Limb (tissue), 2 donors: ENCODE measurements around the gene MCCC1.
"Not testable (repeated sequence)": the region's sequence is repeated elsewhere in the genome, so short reads cannot be mapped to it uniquely, and the experiment has no call there.

Source experiments
- DNase-seq, 2 donors: peaks; one replicate each; pipeline ENCODE4 v3.0.0-alpha.2; 2016; ENCODE audit errors: extremely low spot score in 2 of 2

The MCCC1 gene

DNA sequence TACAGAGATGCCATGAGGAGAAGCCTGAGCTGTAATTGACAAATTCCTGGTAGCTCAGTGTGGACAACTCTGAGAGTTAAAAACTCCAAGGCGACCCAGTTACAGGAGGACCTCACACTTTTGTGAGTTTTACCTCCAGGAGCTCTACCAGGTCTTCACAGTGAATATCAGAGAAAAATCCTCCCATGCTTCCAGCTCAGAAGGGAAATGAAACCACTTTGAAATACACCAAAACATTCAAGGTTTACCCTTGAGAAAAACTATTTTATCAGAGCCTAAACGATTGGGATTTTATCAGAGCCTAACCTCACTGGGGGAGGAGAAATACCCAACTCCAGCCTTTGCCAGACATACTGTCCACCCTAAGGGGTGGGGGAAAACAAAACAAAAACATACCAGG lies 52.4 kb downstream of the MCCC1 start:
- DNase-seq: no peak

DNA sequence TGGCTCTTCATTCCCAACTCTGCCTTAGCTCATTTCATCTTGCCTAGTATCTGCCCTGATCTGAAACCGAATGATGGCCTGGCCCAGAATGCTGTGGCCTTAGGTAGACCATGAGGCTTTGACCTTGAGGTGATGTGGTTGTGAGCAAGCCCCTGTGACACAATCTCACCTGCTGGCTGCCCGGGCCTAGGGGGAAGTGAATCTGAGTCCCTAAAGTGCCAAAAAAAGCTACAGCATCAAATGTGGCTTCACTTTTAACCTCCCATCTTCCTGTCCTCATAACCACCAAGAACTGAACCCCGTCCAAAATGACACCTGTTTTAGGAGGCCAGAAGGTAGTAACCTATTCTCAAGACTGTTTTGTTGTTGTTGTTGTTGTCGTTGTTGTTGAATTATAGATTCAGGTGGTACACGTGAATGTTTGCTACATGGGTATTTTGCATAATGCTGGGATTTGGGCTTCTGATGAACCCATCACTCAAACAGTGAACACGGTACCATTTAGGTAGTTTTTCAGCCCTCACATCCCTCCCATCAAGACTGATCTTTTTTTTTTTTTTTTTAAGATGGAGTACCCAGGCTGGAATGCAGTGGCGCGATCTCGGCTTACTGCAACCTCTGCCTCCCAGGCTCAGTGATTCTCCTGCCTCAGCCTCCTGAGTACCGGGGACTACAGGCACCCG lies 54.6 kb downstream of the MCCC1 start:
- no peak for DNase-seq

DNA sequence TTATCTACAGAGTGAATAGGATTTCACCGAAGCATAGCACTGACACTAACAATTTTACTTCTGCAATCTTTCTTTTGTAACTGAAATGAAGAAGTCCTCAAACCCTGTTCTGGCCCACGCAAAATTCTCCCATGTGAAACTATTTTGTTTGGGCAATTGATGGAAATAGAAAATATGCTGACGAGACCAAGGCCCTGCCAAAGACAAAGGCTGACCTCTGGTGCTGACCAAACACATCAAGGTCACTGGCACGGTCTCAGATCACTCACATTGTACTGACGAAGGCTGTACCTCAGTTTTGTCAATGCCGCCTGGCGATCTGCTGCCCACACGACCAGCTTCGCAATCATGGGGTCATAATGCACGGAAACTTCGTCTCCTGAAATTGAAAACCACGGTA lies 60.5 kb downstream of the MCCC1 start:
- DNase-seq: no peak

DNA sequence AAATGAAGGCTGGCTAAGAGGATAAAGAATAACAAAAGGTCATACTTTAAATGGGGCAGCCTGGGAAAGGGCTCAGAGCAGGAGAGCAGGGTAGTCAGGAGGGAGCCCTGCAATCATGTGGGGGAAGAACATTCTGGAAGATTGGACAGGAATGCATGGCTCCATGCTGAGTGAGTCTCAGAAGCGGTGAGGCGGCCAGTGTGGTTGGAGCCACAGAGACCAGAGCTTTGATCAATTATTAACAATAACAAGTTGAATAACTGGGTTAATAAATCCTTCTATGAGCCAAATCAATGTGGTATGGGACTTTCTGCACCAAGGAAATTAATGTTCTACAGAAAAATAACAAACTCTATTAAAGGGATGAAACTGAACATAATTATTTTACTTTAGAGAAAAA lies 61.1 kb downstream of the MCCC1 start:
- DNase-seq: no peak

DNA sequence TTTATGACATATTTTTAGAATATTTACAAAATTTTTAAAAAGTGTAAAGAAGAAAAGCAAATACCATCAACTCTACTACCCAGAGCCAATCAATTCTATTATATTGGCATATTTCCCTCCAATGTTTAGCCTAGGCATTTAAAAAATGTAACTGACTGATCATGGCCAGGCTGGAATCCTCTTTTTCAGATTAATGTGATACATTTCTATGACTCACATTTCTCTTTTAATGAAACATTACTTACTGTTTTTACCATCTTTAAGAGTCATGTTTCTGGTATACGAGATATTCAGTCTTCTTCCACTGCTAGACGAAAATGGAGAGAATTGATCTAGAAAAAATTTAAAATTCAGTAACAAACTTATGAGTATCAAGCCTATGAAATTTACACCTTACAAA lies 65.5 kb downstream of the MCCC1 start:
- DNase-seq: no peak

DNA sequence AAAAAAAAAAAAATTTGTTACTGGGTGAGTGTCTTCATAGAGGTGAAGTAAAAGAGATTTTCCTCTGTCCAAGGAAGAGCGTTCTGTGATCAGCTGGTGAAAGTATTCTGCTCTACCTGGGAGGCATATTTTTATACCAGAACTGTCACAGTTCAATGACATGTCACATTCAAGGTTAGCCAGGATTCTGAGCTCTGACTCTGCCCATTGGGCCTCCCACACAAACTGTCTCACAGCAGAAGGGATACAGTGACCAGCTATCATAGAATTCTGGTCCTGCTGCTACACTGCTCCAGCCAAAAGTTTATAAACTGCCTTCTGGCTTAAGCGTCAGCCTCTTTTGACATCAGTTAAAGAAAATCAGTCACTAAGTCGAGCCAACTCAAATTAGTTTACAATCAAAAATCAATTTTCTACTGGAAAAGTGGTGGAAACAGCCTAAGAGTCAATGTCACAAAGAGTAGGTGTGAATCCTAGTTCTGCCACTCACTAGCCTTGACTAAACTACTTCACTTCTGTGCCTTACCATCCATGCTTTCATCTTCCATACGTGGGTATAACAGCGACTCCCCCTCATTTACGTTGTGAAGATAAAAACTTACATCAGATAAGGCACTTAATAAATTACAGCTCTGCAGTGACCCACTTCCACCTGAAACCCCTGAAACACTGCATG lies 66.3 kb downstream of the MCCC1 start:
- no peak for DNase-seq

DNA sequence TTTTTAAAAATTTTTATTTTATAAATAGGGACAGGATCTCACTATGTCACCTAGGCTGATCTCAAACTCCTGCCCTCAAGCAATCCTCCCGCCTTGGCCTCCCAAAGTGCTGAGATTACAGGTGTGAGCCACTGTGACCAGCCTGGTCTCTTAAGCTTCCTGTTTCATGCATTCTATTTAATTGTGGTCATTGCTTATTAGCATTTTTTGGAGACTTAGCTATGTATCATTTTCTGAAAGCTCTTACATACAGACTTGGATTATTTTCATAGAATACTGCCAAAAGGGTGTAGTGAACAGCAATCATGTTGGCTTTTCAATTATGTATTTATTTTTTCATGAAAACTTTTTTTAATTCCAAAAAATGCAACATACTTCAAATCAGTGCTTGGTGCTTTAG lies 67.5 kb downstream of the MCCC1 start:
- DNase-seq: no peak

DNA sequence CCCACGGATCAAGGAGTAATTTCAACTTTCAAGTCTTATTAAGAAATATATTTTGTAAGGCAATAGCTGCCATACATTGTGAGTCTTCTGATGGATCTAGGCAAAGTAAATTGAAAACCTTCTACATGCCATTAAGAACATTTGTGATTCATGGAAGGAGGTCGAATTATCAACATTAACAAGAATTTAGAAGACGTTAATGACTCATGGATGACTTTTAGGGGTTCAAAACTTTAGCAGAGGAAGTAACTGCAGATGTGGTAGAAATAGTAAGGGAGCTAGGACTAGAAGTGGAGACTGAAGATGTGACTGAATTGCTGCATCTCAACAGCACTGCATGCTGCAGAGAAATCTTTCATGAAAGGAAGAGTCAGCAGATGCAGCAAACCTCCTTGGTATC lies 70.9 kb downstream of the MCCC1 start:
- no peak for DNase-seq

DNA sequence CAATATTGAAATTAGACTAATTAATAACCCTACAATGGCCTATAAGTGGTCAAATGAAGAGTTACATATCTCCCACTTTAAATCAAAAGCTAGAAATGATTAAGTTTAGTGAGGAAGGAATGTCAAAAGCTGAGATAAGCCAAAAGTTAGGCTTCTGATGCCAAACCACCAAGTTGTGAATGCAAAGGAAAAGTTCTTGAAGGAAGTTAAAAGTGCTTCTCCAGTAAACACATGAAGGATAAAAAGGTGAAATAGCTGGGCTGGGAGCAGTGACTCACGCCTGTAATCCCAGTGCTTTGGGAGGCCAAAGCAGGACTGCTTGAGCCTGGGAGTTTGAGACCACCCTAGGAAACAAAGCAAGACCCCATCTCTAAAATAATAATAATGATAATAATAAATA lies 72.0 kb downstream of the MCCC1 start:
- no peak for DNase-seq

DNA sequence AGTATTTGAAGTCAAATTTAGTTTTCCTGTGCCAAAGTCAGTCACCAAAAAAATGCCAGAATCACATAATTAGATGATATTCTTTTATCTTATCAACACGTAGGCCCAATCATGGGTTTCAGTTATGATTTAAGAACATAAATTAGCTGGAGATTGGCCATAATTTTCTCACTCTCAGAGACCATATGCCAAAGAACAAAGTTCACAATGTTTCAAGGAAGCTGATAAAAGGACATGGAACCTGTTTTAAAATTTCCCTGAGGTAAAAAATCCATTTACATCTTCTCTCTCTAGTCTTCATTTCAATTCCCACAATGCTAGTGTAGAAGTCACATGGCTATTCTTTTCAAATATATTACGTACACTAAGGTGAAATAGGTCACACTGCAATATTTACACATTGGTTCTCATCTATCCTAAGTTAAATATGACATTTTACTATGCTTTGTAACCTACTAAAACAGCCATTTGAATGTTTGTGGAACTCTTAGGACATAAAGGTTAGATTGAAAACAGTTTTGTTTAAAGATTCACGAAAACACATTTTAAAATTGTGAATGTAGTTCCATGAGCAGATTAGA lies 76.3 kb downstream of the MCCC1 start:
- DNase-seq: no peak

DNA sequence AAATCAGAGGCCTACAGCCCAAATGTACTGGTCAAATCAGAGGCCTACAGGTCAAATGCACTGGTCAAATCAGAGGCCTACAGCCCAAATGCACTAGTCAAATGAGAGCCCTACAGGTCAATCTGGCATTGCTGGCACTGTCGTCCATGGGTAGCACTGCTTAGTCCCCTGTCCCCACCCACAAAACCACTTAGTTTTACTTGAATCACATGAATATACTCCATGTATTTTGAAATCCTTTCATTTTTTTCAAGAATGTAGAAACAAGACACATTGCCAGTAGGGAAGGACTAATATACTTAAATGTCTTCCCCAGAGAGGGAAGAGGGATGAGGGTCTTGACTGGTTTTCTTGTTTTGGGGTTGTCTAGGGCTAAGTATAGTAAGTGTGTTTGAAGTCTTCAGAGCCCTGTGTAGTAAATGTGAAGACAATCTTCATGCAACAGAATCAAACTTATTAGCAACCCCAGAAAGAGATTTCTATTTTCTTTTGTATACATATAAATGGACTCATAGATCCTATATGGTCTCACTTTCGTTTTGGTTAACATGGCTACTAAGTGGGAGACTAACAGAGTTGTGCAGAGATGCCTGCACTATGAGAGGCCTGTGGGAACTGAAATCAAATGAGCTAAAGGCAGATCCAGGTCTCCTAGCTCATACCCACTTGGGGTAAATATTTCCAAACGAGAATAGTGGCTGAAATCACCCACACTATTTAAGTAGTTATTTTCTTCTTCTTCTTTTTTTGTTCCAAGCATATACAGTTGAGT lies 80.7 kb downstream of the MCCC1 start:
- DNase-seq: no peak

DNA sequence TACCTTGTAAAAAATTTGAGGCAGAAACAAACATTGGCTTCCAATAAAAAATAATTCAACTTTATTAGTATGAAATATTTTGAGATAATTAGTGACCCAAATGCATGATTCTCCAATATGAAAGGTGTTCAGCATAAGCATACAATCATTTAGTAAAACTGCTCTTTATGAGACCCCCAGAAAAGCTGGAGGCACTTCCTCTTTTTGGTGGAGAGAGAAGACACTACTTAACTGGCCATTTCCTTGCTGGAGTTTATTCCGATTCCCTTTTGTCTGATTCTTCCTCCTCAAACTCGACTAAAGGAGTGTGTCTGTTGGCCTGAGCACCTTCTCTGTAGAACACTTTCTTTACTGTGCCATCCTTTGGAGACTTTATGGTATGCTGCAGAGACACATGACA lies 84.1 kb downstream of the MCCC1 start:
- no peak for DNase-seq

DNA sequence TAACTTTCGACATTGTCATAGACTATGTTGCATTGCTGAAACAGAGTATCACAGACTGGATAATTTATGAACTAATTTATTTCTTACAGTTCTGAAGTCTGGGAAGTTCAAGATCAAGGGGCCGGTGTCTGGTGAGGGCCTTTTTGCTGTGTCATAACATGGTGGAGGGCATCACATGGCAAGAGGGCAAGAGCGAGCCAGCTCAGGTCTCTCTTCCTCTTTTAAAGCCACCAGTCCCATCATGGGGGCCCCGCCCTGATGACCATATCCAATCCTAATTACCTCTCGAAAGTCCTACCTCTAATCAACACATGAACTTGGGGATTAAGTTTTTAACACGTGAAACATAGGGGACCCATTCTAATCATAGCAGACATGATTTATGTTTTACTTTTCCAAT lies 85.4 kb downstream of the MCCC1 start:
- no peak for DNase-seq

DNA sequence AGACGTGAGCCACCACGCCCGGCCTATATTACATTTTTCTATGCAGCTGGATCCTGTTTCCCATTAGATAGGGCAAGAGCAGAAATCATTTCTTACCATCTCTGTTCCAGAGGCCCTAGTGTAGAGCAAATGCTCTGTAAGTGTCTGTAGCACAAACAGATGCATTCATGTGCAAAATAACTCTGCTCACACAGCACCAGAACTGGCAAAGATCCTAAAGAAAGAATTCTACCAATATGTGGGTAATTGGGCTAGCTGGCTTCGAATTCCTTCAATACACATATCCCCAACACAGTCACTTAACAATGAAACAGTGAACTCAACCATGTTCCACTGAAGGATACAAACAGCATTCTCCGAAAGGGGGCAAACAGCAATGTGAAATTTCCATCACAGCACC lies 86.2 kb downstream of the MCCC1 start:
- DNase-seq: no peak

DNA sequence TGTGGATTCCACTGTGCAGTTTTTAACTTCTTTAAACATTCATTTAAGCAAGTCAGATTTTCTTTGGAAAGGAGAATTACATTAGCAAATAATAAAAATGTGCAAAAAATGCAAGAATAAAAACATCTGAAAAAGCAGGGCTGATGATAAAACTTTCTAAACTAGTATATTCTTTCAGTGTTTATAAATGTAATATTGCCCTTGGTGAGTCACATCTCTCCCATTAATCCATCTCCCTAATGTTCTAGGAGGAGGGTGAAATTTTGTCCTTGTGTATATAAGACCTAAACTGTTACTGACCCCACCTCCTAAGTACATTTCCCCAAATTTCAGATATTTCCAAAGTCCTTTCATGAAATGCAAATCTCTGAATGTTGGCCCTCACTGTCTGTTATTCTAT lies 90.5 kb downstream of the MCCC1 start:
- no peak for DNase-seq

DNA sequence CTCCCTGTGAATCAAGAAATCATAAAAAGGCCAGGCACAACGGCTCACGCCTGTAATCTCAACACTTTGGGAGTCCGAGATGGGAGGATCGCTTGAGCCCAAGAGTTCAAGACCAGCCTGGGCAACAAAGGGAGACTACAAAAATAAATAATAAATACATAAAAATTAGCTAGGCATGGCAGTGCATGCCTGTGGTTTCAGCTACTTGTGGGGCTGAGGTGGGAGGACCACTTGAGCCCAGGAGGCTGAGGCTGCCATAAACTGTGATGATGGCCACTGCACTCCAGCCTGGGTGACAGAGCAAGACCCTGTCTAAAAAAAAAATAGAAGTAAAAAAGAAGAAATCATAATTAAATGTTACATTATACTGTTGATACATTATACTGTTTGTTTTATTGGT lies 91.0 kb downstream of the MCCC1 start:
- no peak for DNase-seq

DNA sequence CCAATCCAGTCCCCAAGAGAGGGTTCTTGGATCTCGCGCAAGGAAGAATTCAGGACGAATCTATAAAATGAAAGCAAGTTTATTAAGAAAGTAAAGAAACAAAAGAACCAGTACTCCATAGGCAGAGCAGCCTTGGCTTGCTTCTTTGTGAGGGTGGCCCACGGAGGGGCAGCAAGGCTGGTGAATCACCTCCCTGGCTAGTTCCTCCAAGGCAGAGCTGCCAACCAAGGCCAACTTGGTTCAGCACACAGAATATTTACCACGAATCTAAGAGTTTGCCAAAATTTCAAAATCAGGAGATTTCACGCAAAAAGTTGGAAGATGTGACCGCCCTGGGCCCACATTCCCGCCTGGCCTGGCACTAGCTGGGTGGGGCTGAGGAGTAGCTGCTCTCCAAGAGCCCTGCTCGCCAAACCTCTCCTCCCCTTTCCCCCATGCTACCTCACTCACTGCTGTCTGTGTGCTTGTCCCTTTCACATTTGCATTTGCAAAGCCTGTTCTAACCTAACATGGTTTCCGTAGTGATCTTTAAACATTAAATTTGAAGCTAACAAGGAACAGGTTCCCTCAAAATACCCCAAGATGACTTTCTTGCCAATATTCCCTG lies 92.8 kb downstream of the MCCC1 start:
- DNase-seq: no peak

DNA sequence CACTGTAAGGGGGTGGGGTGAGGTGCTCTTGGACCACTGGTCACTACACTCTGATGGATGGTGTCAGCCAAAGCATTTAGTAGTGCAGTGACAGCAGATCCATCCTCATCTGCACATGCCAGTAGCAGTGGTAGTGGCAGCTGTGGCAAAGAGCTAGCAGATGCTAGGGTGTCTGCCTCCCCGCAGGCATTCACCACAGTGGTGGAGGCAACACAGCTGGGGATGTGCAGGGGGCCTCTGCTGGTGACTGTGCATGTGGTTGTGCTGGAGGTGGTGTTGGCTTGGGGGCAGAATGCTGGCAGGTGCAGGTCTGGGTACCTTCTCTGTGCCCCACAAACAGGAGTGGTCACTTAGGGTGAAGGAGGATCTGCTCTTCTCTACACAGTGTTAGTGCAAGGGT lies 99.5 kb downstream of the MCCC1 start:
- DNase-seq: no peak

DNA sequence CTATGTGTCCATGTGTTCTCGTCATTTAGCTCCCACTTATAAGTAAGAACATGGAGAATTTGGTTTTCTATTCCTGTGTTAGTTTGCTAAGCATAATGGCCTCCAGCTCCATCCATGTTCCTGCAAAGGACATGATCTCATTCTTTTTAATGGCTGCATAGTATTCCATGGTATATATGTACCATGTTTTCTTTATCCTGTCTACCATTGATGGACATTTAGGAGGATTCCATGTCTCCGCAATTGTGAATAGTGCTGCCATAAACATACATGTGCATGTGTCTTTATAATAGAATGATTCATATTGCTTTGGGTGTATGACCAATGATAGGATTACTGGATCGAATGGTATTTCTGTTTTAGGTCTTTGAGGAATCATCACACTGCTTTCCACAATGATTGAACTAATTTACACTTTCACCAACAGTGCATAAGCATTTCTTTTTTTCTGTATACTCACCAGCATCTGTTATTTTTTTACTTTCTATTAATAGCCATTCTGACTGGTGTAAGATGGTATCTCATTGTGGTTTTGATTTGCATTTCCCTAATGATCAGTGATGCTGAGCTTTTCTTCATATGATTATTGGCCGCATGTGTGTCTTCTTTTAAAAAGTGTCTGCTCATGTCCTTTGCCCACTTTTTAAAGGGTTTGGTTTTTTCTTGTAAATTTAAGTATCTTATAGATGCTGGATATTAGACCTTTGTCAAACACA lies 105.7 kb downstream of the MCCC1 start:
- not testable (repeated sequence) for DNase-seq

DNA sequence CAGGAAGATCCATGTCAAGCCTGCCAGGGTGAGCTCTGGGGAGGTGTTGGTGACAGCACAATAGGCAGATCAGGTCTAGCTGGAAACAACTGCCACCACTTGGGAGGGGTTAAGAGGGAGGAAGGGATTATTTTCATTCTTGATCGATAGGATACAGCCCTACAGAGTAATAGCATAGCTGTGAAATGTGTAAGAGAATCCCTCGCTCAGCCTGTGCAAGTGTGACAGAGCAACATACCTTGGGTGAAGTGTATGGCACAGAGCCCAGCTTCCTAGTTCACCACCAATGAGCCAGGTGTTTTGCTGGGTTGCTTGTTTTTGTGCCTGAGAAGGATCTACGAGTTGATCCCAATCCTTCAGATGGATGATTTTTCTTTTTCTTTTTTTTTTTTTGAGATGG lies 109.7 kb downstream of the MCCC1 start:
- no peak for DNase-seq

DNA sequence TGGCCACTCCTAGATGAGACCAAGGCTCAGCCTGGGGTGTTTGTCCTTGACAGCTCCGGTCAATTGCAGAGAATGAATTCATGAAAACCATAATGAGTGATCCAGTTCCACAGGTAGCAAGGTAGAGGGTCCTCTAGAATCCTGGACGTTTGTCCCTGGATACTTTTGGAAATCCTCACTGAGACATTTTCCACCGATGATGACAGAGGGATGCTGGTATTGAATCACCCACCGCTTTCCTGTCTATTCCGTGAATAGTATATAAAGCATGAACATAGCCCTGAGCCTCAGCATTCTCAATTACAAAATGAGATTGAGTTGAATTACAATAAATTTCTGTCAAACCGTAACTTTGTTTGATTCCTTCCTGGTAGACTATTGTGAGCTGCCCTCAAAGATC lies 113.3 kb downstream of the MCCC1 start:
- DNase-seq: no peak
